ENCODE measurements around the gene KCTD20. TPM values are rescaled to one million over a fixed set of nuclear protein-coding genes. Genes with fewer than 3 reads are reported as not detected.
"Not testable (repeated sequence)": the region's sequence is repeated elsewhere in the genome, so short reads cannot be mapped to it uniquely, and the experiment has no call there.

KCTD20 gene
- total RNA-seq, result 48.1 and 52.3 TPM in 2 replicates
- polyA plus RNA-seq (2012), result 34.7 TPM

GRCh38 chr6:36442671-36443470 is at the start of gene KCTD20, which contains the start of gene PXT1:
Gene KCTD20, plus strand, starts transcription at chr6:36443000. Its CDS starts 27,098 bp downstream, at chr6:36470098.
Gene PXT1, minus strand, starts transcription at chr6:36442854. Its CDS starts 16,772 bp downstream, at chr6:36426082.
- peak; percentile 91 for DNase-seq (ENCODE audit: low read depth)

DNA sequence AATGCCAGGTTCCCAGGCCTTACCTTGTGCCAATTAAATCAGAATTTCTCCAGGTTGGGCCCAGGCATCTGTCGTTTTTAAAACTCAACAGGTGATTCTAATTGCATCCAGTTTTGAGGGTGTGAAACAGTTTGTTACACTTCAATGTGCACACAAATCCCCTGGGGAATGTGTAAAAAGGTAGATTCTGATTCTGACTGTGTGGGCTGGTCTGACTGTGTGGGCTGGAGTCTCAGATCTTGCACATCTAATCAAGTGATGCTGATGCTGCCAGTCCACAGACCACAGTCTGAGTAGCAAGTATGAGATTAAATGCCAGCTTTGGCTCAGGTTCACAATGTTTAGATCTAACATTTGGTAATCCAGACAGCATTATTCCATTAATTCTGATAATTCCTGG is 42.8 kb upstream of the KCTD20 start:
- no peak for DNase-seq (ENCODE audit: low read depth)

- DNase-seq (ENCODE audit: low read depth), result no peak
Observed at GRCh38 chr6:36402481-36402880, 40.3 kb upstream of the KCTD20 start.

- DNase-seq (ENCODE audit: low read depth), result no peak
Observed at GRCh38 chr6:36404164-36404563, 38.6 kb upstream of the KCTD20 start.

- DNase-seq (ENCODE audit: low read depth), result not testable (repeated sequence)
Observed at GRCh38 chr6:36409718-36410117, 33.1 kb upstream of the KCTD20 start.

- no peak for DNase-seq (ENCODE audit: low read depth)
Observed at GRCh38 chr6:36413489-36414480, 29.0 kb upstream of the KCTD20 start.

- DNase-seq (ENCODE audit: low read depth), result no peak
Observed at GRCh38 chr6:36414481-36414880, 28.3 kb upstream of the KCTD20 start.

DNA sequence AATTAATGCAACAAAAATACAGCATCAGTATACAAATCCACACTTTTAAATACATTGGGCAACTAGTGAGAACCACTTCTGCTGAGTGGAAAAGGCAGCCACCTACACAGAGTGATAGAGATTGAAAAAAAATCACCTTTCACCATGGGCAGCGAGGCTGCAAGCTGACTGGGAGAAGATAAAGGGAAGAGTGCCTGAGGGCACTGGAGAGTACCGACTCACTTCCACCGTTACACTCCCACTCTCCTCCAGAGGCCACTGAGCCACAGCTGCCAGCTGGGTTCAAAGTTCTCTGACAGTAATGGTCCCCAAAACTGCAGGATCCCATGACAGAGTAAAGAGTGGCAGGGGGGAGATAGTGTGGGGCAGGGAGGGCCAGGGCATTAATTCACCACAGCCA is 24.2 kb upstream of the KCTD20 start:
- no peak for DNase-seq (ENCODE audit: low read depth)

GRCh38 chr6:36419310-36419709 is 23.5 kb upstream of the KCTD20 start:
- no peak for DNase-seq (ENCODE audit: low read depth)

GRCh38 chr6:36422714-36423100 is 20.1 kb upstream of the KCTD20 start:
- DNase-seq (ENCODE audit: low read depth), result no peak

GRCh38 chr6:36423101-36423824 is 19.5 kb upstream of the KCTD20 start:
- peak; percentile 99 for DNase-seq (ENCODE audit: low read depth)

DNA sequence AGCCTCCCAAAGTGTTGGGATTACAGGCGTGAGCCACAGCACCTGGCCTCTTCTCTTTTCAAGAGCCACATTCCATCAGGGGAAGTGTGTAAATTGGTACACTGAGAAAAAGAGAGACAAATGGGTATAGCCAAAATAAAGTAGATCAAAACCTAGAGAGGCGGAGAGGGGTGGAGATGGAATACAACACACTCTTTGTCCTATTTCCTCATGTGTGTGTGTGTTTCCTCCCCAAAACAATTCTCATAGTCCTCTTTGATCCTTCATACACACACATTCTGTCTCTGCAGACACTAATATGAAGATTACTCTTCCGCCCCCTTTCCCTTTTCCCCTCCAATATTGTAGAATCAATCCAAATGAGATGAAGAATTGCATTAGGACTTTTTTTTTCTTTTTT is 16.2 kb upstream of the KCTD20 start:
- DNase-seq (ENCODE audit: low read depth), result no peak

- no peak for DNase-seq (ENCODE audit: low read depth)
Observed at GRCh38 chr6:36428911-36429310, 13.9 kb upstream of the KCTD20 start.

DNA sequence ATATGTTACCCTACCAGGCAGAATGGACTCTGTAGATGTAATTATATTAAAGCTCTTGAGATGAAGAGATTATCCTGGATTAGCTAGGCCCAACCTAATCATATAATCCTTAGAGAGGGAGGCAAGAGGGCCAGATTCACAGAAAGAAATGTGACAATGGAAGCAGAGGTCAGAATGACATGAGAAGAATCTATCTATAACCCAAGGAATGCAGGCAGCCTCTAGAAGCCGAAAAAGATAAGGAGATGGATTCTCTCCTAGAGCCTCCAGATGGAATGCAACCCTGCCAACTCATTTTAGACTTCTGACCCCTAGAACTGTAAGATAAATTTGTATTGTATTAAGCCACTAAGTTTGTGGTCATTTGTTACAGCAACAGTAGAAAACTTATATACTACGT is 12.4 kb upstream of the KCTD20 start:
- DNase-seq (ENCODE audit: low read depth), result peak; percentile 1

- DNase-seq (ENCODE audit: low read depth), result no peak
Observed at GRCh38 chr6:36431197-36431596, 11.6 kb upstream of the KCTD20 start.

GRCh38 chr6:36432151-36432671 is 10.6 kb upstream of the KCTD20 start:
- DNase-seq (ENCODE audit: low read depth), result peak; percentile 27

DNA sequence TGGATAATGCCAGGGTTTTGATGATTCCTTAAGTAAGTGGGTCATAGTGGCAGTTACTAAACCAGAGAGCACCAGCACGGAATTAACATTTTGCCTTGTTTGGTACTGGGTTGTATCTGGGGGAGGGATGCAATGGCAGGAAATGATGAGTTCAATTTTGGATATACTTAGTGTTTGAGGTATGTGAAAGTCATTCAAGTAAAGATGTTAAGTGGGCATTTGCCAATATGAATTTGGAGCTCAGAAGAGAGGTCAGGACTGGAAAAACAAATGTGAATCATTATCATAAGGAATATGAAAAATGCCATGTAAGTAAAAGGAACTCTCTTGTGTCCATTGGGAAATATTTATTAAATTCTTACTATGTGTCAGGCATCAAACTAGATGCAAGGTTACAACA is 6.3 kb upstream of the KCTD20 start:
- DNase-seq (ENCODE audit: low read depth), result no peak

- peak; percentile 97 for DNase-seq (ENCODE audit: low read depth)
Observed at GRCh38 chr6:36441307-36441894, 1.4 kb upstream of the KCTD20 start.

- DNase-seq (ENCODE audit: low read depth), result no peak
Observed at GRCh38 chr6:36442103-36442670, 613 bp upstream of the KCTD20 start.
